Glutamatergic neuron (in vitro differentiated cells): Measurements from ENCODE around the gene PTAFR. TPM values are rescaled to one million over a fixed set of nuclear protein-coding genes. Genes with fewer than 3 reads are reported as not detected.

ENCODE experiments used
- DNase-seq: peaks from one replicate; pipeline ENCODE4 v3.0.0; 2022
- H3K27ac Mint-ChIP-seq: one replicate; pipeline ENCODE4 v1.8.0; 2020; ENCODE audit warnings: mild to moderate bottlenecking, mixed read lengths, inconsistent platforms; ENCODE audit not compliant: unreplicated experiment
- H3K27me3 Mint-ChIP-seq: one replicate; pipeline ENCODE4 v1.8.0; 2020; ENCODE audit warnings: mild to moderate bottlenecking, moderate library complexity, mixed read lengths, inconsistent platforms; ENCODE audit not compliant: unreplicated experiment
- H3K36me3 Mint-ChIP-seq: one replicate; pipeline ENCODE4 v1.8.0; 2020; ENCODE audit warnings: mild to moderate bottlenecking, mixed read lengths, inconsistent platforms; ENCODE audit not compliant: unreplicated experiment
- H3K4me1 Mint-ChIP-seq: one replicate; pipeline ENCODE4 v1.8.0; 2020; ENCODE audit warnings: mild to moderate bottlenecking, low read depth, mixed read lengths, inconsistent platforms; ENCODE audit not compliant: unreplicated experiment
- H3K4me3 Mint-ChIP-seq: one replicate; pipeline ENCODE4 v1.8.0; 2020; ENCODE audit warnings: mild to moderate bottlenecking, mixed read lengths, inconsistent platforms; ENCODE audit not compliant: unreplicated experiment
- H3K9me3 Mint-ChIP-seq: one replicate; pipeline ENCODE4 v1.8.0; 2020; ENCODE audit warnings: mild to moderate bottlenecking, moderate library complexity, mixed read lengths, inconsistent platforms; ENCODE audit not compliant: unreplicated experiment
- total RNA-seq: library from RNA; stranded (reverse); fragmentation: NEBNext Ultra II Directional; extraction: Animal tissue kit (Norgen Biotek cat#: 25700); gene quantifications from one replicate; pipeline ENCODE4 v1.2.1, GENCODE V29; 2021; ENCODE audit not compliant: unreplicated experiment
- TF ChIP-seq, protein P1 (sequence below): fragments of 200-600 bp; sonication (generic); IDR thresholded peaks from one replicate; pipeline ENCODE4 v1.5.0; 2021; ENCODE audit not compliant: partially characterized antibody, unreplicated experiment

Gene PTAFR
- total RNA-seq, 1 donor from 2014 or later = 0.54 TPM

DNA sequence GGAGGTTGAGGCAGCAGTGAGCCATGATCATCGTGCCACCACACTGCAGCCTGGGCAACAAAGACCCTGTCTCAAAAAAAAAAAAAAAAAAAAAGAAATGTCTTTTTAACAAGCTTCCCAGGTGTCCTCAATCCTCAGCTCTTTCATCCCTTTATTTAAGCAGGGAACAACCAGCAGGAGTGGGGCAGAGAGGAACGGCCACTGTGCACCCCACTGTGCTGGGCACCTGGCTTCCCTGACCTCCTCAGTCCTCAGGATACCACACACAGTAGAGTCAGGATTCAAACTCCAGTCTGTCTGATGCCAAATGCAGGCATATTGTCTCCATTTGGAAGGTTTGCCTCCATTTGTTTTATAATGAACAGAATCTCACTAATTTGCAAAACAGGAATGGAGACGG, 19.8 kb upstream of the PTAFR start:
- H3K27ac Mint-ChIP-seq = no peak overlapping the region
- no peaks in the 10 kb centered on the region for H3K36me3 Mint-ChIP-seq
- H3K4me1 Mint-ChIP-seq = no peaks in the 10 kb centered on the region
- no peak overlapping the region for H3K4me3 Mint-ChIP-seq
- no peaks in the 10 kb centered on the region for H3K9me3 Mint-ChIP-seq
- H3K27me3 Mint-ChIP-seq = peaks cover 2% of the 10 kb centered on the region
- TF ChIP-seq, protein P1, sequence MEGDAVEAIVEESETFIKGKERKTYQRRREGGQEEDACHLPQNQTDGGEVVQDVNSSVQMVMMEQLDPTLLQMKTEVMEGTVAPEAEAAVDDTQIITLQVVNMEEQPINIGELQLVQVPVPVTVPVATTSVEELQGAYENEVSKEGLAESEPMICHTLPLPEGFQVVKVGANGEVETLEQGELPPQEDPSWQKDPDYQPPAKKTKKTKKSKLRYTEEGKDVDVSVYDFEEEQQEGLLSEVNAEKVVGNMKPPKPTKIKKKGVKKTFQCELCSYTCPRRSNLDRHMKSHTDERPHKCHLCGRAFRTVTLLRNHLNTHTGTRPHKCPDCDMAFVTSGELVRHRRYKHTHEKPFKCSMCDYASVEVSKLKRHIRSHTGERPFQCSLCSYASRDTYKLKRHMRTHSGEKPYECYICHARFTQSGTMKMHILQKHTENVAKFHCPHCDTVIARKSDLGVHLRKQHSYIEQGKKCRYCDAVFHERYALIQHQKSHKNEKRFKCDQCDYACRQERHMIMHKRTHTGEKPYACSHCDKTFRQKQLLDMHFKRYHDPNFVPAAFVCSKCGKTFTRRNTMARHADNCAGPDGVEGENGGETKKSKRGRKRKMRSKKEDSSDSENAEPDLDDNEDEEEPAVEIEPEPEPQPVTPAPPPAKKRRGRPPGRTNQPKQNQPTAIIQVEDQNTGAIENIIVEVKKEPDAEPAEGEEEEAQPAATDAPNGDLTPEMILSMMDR = no peak
- no peak for DNase-seq

DNA sequence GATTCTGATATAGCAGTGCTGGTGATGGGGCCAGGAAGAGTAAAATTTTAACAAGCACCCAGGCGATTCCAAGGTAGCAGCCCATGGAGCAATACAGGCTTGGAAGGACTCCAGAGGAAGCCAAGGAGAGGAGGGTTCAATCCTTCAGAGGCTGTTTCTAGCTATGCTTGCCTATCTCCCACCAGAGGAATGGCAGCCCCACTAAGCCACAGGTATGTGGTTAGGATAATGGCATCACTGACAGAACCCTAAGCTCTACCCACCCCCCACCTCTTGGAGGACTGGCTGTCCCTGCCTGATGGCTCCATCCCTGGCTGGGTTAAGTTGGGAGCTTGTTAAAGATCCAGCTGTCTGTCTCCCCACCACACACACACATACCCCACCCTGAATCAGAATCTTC, 19.3 kb upstream of the PTAFR start:
- H3K27ac Mint-ChIP-seq = no peak overlapping the region
- TF ChIP-seq, protein P1 = no peak
- H3K9me3 Mint-ChIP-seq = no peaks in the 10 kb centered on the region
- no peaks in the 10 kb centered on the region for H3K4me1 Mint-ChIP-seq
- H3K36me3 Mint-ChIP-seq = no peaks in the 10 kb centered on the region
- DNase-seq = no peak
- no peak overlapping the region for H3K4me3 Mint-ChIP-seq
- peaks cover 2% of the 10 kb centered on the region for H3K27me3 Mint-ChIP-seq

DNA sequence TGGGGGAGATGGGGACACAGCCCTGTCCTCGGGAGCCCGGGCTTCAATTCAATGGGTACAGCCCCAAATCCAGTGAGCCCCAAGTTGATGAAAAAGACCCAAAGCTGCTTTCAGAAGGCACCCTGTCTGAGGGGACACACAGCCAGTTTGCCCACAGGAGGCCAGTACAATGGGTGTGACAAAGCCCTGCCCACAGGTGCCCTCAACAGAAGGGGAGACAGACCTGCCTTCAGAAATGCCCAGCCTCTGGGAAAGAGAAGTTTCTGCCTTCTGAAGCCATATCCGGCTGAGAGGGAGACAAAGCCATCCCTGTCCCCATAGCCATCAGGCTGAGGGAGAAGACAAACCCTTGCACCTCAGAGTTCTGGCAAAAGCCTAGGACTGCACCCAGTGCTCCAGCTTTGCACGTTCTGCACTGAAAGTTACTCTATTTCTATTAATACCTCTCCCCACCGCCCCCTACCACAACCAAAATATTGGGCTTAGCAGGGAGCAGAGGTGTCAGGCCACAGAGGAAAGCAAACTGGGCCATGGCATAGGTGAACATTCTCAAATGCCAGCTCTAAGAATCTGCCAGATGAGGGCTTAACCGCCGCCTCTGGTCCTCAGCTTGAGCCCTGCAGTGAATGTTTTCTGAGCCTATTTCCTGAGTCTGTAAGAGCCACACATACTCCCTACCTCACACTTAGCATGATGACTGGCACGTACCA, 18.0 kb upstream of the PTAFR start:
- TF ChIP-seq, protein P1 = no peak
- Mint-ChIP-seq H3K9me3 (no peaks in the 10 kb centered on the region), H3K36me3 (no peaks in the 10 kb centered on the region), H3K27ac (no peak overlapping the region), H3K4me1 (no peaks in the 10 kb centered on the region), H3K4me3 (no peak overlapping the region), H3K27me3 (peaks cover 2% of the 10 kb centered on the region)
- no peak for DNase-seq

DNA sequence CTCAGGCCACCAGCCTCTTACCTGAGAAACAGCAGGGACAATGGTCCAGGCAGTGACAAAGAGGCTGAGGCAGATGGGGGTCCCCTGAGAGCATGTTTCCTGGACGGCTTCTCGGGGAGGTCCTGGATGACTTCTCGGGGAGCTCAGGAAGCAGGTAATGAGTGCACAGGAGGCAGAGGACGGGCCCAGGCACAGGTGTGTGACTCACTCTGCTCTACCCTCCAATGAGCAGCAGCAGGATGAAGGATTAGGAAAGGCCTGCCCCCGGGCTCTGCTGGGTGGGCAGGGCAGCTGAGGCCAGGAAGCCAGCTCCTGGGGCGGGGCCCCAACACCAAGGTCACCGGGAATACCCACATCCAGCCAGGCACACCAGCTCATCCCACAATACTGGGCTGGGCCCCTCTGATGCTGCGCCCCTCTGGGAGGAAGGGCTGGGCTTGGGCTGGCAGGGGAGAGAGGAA, 17.2 kb upstream of the PTAFR start:
- TF ChIP-seq, protein P1 = no peak
- Mint-ChIP-seq H3K4me1 (no peaks in the 10 kb centered on the region), H3K4me3 (no peak overlapping the region), H3K36me3 (no peaks in the 10 kb centered on the region), H3K27me3 (no peaks in the 10 kb centered on the region), H3K27ac (no peak overlapping the region), H3K9me3 (no peaks in the 10 kb centered on the region)
- DNase-seq = no peak

DNA sequence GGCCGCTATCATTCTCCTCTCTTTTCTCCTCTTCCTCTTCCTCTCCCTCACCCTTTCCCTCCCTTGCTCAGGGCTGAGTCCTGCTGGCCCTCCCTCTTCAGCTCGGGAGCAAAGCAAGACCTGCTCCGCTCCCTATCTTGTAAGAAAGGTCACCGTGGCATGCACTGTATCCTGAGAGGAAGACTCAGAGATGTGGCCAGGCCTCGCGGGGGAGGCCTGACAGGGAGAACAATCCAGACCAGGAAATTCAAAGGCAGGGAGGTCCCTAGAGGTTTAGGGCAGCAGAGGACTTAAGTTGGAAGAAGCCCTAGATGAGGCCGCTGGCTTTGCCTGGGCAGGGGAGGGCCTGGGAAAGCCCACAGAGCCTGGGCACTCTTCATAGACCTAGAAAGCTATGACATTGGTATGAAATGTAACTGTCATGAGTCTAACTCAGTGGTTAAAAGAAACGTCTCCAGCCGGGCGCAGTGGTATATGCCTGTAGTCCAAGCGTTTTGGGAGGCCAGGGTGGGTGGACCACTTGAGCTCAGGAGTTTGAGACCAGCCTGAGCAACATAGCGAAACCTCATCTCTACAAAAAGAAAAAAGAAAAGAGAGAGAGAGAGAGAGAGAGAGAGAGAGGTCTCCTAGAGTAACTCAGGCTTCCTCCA, 14.6 kb upstream of the PTAFR start:
- no peaks in the 10 kb centered on the region for H3K36me3 Mint-ChIP-seq
- H3K4me1 Mint-ChIP-seq = no peaks in the 10 kb centered on the region
- no peak for DNase-seq
- no peak overlapping the region for H3K4me3 Mint-ChIP-seq
- no peaks in the 10 kb centered on the region for H3K27me3 Mint-ChIP-seq
- no peaks in the 10 kb centered on the region for H3K9me3 Mint-ChIP-seq
- TF ChIP-seq, protein P1 = no peak
- no peak overlapping the region for H3K27ac Mint-ChIP-seq
